HG03575 (cell line): ENCODE data around the gene COL19A1.
A peak's percentile ranks its signal among the peaks of the same experiment; 100 is the strongest.

Source experiments
- ATAC-seq: cut with Tn5 transposase; IDR thresholded peaks from one replicate; pipeline ENCODE4 v1.9.1; 2021; ENCODE audit not compliant: unreplicated experiment, insufficient number of reproducible peaks, low FRiP score; ENCODE audit errors: extremely low read depth

The COL19A1 gene

DNA sequence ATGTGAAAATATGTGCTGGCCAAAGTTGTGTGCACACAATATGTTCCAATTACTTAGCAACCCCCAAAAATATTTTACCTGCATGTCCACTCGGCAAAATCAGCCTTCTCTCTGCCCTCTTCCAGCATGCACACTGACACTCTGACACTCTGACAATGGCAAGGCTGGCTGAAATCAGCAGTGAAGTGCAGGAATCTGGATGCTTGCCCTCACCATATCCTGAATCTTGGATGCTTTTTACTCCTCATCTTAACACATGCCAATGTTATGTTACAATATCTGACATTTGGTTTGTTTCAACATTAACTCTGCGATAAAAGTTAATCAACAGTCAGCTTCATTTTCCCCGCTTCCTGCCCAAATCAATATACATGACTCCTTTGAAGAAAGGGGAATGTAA lies 233.4 kb downstream of the COL19A1 start:
- no peak for ATAC-seq

DNA sequence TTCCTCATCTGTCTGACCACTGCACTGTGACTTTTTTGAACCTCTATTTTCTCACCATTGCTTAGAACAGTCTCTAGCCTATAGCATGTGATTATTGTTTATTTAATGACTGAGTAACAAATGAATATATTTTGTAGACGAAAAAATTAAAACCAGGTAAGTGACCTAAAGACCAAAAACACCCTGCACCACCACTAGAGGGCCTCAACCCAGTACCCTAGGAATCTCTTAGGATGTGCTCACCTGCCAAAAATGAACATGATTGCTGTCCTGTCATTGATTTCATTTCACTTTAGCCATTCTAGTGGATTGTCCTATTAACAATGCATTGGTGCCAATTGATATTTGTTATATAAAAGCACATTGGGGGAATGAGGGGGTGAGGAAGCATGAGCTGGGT lies 237.4 kb downstream of the COL19A1 start:
- ATAC-seq = no peak

DNA sequence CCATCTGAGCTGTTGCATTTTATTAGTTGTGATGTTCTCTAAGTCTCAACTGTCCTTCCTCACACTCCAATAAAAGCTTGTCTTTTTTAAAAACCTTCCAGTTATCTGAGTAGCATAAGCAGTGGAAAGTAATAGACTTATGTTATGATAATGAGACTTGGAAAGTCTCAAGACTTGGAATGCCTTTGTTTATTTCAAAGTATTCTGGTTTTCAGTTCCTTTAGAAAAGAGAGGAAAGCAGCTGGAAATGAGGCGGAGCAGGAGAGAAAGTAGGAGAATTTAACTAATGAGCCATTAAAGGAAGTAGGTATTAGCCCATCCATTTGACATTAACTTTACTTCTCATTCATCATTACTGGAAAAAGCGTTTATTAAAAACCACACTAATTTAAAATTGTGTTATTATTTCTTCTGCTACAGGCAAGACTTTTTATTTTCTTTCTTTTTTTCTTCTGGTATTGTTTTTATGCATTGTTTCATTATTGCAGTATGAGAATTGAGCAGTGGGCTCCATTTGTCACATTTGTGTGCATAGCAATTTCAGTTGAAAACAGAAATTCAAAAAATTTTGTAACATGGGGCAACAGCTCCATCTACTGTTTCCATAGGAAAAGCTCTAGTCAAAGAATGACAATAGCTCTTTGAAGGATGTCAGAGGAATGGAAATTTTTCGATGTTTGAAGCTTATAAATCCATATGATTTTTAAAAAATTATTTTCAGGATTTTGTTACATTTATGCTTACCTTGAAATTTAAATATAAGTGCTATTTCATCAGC lies 241.7 kb downstream of the COL19A1 start:
- no peak for ATAC-seq

DNA sequence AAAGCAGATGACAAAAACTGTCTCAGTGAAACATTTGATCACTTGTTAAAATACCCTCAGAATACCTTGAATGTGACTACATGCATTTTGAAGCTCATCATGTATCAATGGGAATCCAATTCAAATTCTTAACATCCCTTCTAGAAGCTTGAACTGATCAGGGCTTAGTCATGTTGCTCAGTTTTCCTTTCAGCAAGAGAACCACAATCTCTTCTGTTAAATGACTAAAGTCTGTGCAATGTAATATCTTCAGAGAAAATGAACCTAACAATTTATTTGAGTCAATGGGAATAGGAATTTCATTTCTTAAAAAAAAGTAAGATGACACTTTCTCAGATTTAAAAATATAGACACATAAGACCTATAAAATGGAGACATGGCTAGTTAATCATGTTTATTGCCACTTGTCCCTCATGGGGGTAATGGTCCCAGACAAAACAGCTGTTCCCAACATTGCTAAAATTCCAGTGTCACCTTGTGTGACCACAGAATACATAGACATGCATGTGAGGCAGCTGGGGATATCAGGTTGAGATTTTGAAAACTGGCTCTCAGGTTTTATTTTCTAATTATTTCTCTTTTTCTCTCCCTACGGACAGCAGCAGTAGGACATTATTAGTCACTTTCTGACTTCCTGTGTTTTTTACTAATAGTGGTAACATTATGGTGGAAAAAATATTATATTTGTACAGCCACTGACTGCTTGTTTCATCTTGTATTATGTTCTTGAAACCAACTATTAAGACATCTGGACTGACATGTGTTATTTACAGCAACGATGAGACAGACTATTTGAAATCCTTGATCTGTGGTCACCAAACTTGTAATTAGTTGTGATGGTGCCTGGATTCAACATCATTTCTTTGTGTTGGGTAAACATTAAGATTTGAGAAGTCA lies 244.0 kb downstream of the COL19A1 start:
- no peak for ATAC-seq

DNA sequence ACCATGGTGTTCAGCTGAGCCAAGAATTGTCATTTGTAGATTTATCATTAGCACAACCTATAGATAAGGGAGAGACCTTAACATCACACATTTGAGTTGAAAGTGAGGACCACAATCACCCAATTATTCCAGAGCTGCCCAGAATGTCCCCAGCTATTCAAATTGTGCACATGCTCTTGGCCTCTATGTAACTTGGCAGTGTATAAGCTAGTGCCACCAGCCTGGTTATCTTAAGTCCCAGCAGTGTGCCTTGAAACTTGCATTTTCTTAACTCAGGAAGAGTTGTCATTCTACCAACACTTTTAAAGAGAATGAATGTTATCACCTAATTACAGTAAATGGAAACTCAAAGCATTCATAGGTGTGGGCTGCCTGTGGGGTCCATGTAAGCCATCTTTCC lies 245.4 kb downstream of the COL19A1 start:
- no peak for ATAC-seq

DNA sequence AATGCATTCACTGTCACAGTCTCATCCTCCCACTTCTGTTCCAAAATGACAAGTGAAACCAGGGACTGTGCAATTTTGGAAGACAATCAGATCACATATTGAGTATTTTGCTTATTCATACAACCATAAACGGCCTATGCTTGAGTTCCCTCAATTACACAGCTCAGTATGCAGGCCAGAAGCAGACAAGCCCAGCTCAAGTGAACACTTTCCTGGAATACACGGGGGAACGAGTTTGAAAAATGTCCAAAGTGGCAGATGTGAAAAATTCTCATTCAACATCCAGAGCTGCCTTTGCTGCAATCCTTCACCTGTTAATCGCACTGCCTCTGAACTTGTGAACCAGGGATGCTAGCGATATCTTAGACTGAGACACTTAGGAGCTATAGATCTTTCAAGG lies 246.4 kb downstream of the COL19A1 start:
- ATAC-seq = no peak

DNA sequence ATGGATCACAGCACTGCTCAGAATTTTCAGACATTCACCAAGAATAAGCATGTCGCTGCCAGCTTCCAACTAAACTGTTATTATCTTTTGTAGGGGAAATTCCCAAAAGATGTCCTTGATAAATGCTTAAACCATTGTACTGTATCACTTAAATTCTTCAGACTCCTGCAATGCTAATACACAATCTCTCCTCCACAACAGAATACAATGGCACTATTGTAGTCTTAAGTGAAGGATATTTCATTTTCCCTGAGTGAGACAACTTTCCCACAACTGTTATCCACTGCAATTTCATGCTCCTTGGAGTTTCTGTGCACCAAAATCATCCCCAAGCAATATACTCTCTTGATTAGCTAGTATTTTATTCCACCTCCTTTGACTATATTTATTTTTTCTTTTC lies 246.8 kb downstream of the COL19A1 start:
- ATAC-seq = no peak

DNA sequence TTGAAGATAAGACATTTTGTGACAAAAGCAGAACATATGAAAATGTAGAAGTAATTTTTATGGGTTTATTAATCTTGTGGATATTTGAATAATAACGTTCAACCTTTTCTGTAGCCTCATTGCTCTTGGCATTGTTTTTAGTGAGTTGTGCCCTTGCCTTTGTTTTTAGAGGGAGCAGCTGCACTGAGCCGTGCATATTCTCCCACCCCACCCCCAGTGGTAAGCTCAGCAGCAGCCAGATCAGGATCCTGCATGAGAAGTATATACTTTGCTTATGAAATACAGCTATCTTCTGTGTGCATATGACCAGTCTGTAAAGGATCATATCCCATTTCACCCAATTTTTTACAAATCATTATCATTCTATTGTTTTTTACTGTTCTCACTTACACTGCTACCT lies 252.3 kb downstream of the COL19A1 start:
- ATAC-seq = no peak

DNA sequence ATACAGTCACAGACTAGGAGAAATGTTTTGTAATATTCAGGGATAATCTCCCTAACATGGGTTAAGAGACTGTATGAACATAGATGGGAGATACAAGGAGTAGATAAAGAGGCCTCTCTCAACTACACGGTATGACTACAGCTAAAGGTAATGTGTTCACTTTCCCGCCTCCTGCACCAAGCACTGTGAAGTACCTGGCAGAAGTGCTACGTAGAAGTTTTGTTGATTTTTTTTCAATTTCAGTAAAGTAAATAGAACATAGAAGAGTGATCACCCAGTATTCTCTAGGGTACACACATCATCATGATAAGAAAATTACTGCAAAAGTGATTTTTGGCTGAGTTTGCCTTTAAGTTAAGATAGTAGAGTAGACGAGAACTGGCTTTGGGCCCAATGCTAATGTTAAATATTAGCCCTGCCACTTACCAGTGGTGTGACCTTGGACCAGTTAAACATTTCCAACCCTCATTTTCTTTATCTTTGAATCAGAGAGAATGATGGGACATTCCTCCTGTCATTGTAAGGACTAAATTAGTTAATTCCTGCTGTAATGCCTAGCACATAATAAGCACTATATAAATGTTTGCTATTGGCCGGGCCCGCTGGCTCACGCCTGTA lies 253.0 kb downstream of the COL19A1 start:
- no peak for ATAC-seq

DNA sequence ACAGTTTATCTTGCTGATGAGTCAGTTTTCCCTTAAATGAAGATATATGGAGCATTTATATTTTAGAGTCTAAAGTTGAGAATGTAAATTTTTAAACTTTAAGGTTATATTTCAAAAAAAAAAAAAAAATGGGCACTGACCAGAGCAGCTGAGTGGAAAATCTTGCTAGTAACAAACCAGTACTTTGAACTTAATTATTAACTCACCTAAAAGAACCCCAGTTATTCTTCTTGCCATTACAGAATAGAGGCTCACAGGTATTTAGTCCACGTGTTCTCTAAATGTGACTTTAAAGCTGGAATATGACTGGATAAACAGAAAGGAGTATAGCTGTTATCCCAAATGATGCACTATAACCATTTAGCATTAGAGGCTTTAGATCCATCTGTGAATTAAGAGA lies 258.1 kb downstream of the COL19A1 start:
- ATAC-seq = no peak

DNA sequence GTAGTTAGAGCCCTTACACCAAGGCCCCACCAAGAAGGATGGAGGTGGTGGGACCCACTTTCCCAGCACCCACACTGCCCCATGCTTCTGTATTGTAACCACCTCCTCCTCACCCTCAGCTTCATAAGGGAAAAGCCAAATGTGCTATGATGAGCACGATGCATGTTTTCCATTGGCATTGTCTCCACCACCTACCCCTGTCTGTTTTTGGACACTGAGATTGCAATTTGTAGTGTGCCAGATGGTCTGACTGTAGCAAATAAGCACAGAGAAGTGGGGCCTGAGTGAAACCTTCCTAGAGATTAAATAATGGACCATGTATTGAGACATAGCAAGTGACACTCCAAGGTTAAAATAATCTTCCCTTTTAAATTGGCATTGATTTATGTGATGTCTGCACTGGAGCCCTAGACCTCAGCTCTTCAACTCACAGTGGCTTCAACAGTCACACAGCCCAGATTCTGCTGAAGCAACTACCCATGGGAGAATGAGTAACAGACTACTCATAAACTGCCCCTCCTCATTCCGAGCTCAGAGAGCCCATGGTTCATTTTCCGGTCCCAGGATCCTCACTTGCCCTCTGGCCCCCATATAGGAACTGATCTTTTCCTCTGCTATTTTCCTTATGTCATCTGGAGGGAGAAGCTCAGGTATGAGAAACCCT lies 258.7 kb downstream of the COL19A1 start:
- no peak for ATAC-seq

DNA sequence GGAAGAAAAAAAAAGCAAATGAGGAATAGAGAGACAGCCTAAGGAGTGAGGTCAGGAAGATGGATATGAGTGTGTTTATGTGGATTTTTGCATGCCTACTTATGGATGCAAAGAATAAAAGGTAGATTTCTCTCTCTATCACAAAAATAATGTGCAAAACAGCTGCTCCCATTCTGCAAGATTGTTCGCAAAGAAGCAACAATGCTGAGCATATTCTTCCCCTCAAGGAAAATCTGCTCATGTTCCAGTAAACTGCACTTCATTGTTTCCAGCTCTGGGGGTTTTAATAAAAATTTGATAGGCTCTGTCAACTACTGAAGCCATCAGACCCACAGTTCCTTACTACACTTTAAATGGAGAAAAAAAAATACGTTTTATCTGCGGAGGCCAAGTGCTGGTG lies 259.2 kb downstream of the COL19A1 start:
- no peak for ATAC-seq

DNA sequence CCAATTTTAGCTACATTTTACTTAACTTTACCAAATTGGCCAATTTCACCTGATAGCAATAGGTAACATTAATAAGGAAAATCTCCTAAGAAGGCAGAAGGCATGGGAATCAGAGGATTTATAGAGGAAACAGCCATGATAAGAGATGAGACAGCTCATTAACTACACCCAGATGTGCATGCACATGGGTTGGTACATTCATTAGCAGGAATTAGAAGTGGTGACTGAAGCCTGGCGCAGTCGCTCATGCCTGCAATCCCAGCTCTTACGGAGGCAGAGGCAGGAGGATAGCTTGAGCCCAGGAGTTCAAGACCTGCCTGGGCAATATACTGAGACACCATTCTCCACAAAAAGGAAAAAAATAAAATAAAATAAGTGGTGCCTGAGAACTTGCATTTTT lies 263.0 kb downstream of the COL19A1 start:
- no peak for ATAC-seq

DNA sequence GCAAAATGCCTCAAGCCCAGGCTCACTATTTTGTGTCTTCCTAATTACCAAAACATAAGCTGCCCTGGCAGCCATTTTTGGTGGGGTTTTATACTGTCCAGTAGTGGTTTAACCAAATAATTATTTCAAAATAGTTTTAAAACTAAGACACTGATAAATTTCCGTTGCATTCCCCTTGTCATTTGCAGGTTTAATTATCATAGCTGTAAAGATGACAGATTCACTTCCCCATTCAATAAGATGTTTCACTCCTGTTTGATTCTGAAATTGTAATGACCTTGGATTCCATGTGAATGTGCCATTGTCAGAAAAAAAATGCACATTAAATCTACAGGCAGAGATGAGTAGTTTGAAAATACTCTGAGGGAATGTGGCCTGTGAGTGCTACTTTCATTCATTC lies 264.5 kb downstream of the COL19A1 start:
- no peak for ATAC-seq

DNA sequence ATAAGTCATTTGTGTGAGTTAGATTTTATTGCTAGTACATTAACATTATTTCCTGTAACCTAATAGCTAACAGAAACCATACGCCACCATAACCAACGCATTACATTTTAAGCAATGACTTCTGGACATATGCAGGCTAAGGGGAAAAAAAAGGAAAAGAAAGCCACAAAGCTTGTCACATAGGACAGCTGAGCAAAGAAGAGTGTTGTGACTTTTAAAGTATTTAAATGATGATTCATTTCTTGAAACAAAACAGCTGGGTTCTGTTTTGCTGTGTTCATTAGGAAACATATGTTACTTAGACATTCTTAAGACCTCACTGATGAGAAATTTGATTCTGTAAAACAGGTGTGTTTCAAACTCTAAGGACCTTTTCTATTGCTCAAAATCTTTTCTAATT lies 265.2 kb downstream of the COL19A1 start:
- peak; percentile 96 for ATAC-seq

DNA sequence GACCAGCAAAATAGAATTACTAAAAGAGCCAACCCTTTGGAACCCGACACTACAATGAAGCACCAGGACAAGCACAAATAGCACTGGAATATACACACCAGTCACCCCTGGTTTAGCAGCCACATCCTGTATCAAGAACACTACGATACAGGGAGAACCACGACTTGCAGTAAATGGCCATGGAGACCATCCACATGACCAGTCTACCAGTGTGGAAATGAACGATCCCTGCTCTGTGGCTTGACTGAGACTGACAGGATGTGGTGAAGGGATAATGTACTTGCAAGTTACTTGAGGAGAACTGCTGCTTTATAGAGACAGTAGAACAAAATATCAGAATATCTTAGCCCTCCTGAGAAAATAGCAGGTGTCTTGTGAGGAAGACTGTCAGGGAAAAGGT lies 266.9 kb downstream of the COL19A1 start:
- ATAC-seq = no peak

DNA sequence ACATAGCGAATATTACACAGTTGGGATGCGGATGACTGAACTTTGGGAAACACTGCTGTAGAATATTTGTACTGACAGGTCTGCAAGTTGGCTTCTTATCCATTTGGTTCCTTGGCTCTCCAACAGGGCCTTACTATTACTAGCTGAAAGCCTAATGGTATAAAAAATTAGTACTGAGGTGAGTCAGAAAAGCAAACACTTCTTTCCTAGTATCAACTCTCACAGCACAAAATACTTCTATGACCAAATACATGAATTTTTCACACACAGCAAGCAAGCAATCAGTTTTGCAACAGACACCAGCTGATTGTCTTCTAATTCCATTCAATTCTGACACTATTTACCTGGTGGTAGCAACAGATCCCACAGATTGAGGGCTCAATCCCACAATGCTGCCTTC lies 268.2 kb downstream of the COL19A1 start:
- ATAC-seq = no peak

DNA sequence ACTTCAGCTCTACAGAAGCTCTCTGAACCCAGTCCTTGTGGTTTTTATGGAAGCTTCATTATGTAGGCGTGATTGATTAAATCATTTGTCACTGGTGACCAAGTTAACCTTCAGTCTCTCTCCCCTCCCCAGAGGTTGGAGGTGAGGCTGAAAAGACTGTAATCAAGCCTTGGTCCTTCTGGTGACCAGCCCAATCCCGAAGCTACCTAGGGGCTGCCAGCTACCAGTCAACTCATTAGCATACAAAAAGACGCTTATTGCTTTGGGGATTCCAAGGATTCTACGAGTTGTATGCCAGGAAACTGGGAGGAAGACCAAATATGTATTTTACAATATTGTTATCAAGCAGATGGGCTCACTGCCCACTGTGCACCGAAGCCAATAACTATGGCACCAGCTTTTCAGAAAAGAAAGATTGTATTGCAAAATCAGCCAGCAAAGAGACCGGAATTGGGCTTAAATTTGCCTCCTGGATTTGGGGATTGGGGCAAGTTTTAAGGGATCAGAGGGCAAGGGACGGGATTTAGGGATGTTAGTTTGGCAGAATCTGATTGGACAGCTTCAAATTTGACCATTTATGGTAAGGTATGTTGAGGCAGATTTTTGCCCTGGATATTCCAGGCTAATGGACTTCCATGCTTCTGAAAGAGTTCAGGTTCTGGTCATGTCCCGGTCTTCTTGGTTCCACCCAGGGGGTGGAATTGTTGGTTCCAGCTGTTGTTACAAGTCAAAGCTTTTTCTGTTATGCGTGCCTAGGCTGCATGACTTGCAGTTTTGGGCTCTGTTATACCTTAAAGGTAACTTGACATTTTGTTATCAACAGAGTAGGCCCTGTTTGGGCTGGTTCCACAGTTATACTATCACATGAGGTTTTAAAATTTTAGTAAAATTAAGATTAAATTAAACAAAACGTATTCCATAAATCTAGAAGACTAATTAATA lies 269.1 kb downstream of the COL19A1 start:
- no peak for ATAC-seq
